Fibroblast of skin of scalp (primary cell): Measurements from ENCODE around the gene SEC61A2.
"Not testable (repeated sequence)": the region's sequence is repeated elsewhere in the genome, so short reads cannot be mapped to it uniquely, and the experiment has no call there.

Experiments
- DNase-seq: peaks from one replicate; pipeline ENCODE4 v3.0.0-alpha.2; 2013

Gene SEC61A2

GRCh38 chr10:12162927-12163326, 33.5 kb downstream of the SEC61A2 start:
- DNase-seq = no peak

- no peak for DNase-seq
Observed at GRCh38 chr10:12164085-12164484, 34.6 kb downstream of the SEC61A2 start.

- no peak for DNase-seq
Observed at GRCh38 chr10:12165036-12165435, 35.6 kb downstream of the SEC61A2 start.

GRCh38 chr10:12165999-12166775, 36.7 kb downstream of the SEC61A2 start:
- DNase-seq = no peak

- not testable (repeated sequence) for DNase-seq
Observed at GRCh38 chr10:12171512-12171911, 42.0 kb downstream of the SEC61A2 start.

GRCh38 chr10:12177642-12178041, 48.2 kb downstream of the SEC61A2 start:
- DNase-seq = no peak

GRCh38 chr10:12179606-12180170, 50.2 kb downstream of the SEC61A2 start:
- no peak for DNase-seq

GRCh38 chr10:12180221-12180974, 50.9 kb downstream of the SEC61A2 start:
- no peak for DNase-seq

GRCh38 chr10:12181065-12181775, 51.7 kb downstream of the SEC61A2 start:
- no peak for DNase-seq

- no peak for DNase-seq
Observed at GRCh38 chr10:12184165-12184564, 54.7 kb downstream of the SEC61A2 start.

- no peak for DNase-seq
Observed at GRCh38 chr10:12186323-12186722, 56.8 kb downstream of the SEC61A2 start.

GRCh38 chr10:12187321-12187905, 57.9 kb downstream of the SEC61A2 start:
- DNase-seq = no peak

GRCh38 chr10:12188656-12189055, 59.2 kb downstream of the SEC61A2 start:
- DNase-seq = no peak

GRCh38 chr10:12189426-12189825, 59.9 kb downstream of the SEC61A2 start:
- no peak for DNase-seq

GRCh38 chr10:12191715-12192114, 62.2 kb downstream of the SEC61A2 start:
- DNase-seq = no peak

GRCh38 chr10:12193193-12193592, 63.7 kb downstream of the SEC61A2 start:
- DNase-seq = peak; percentile 9

- DNase-seq = peak; percentile 20
Observed at GRCh38 chr10:12194752-12195271, 65.3 kb downstream of the SEC61A2 start.

GRCh38 chr10:12195281-12195602, 65.8 kb downstream of the SEC61A2 start:
- no peak for DNase-seq

- DNase-seq = peak; percentile 90
Observed at GRCh38 chr10:12195603-12196506, 66.4 kb downstream of the SEC61A2 start, which contains the start of the genes CDC123 and NUDT5. Gene CDC123, plus strand, starts transcription at chr10:12196188. Its CDS starts 58 bp downstream, at chr10:12196246. Gene NUDT5, minus strand, starts transcription at chr10:12195891. Its CDS starts 9,600 bp downstream, at chr10:12186291.

- no peak for DNase-seq
Observed at GRCh38 chr10:12196531-12197211, 67.2 kb downstream of the SEC61A2 start.
